PC-3 (cell line): Measurements from ENCODE around the gene SLC8A1. TPM values are rescaled to one million over a fixed set of nuclear protein-coding genes. Genes with fewer than 3 reads are reported as not detected.

ENCODE experiments used
- ATAC-seq: fragments of 200-7000 bp; cut with Tn5 transposase; 2 replicates; pipeline ENCODE4 v1.9.1; 2020; ENCODE audit warnings: mild to moderate bottlenecking, moderate library complexity
- BruUV-seq: library from RNA; stranded (reverse); fragments of 400-500 nt; replicated peaks from 2 replicates; lab custom pipeline; 2021; lab: Mats Ljungman, UMichigan
- CTCF ChIA-PET: fragments of 300-600 bp; sonication (Branson Sonifier 250); formaldehyde crosslinking; loops from one replicate; lab custom pipeline; 2022; ENCODE audit warnings: antibody characterized with exemption; lab: Charles Lee
- POLR2A ChIA-PET: fragments of 300-600 bp; sonication (Branson Sonifier 250); formaldehyde crosslinking; loops from one replicate; lab custom pipeline; 2022; ENCODE audit warnings: antibody characterized with exemption; ENCODE audit not compliant: unreplicated experiment; lab: Charles Lee
- DNase-seq: peaks from one replicate; pipeline ENCODE4 v3.0.0-alpha.2; 2015
- H2AFZ ChIP-seq: fragments of 300-600 bp; sonication (generic); 2 replicates; pipeline ENCODE4 v1.6.0; 2016; ENCODE audit warnings: antibody characterized with exemption, low read length
- H3F3A ChIP-seq: fragments of 300-600 bp; sonication (generic); one replicate; pipeline ENCODE4 v1.6.0; 2017; ENCODE audit warnings: antibody characterized with exemption, low read length, control low read depth, mild to moderate bottlenecking; ENCODE audit not compliant: unreplicated experiment
- H3K27ac ChIP-seq: fragments of 300-600 bp; sonication (generic); 2 replicates; pipeline ENCODE4 v1.5.1; 2016; ENCODE audit warnings: mild to moderate bottlenecking, low read length
- H3K27me3 ChIP-seq: fragments of 300-600 bp; sonication (generic); 2 replicates; pipeline ENCODE4 v1.6.1; 2016; ENCODE audit warnings: low read length, mixed read lengths
- H3K36me3 ChIP-seq: fragments of 300-600 bp; sonication (generic); 2 replicates; pipeline ENCODE4 v1.6.1; 2016; ENCODE audit warnings: low read depth, mixed run types, low read length, mixed read lengths
- H3K4me1 ChIP-seq: fragments of 300-600 bp; sonication (generic); 2 replicates; pipeline ENCODE4 v1.5.1; 2016; ENCODE audit warnings: low read length; ENCODE audit not compliant: insufficient read depth
- H3K4me2 ChIP-seq: fragments of 300-600 bp; sonication (generic); 2 replicates; pipeline ENCODE4 v1.6.0; 2016; ENCODE audit warnings: low read length
- H3K4me3 ChIP-seq: fragments of 300-600 bp; sonication (generic); 2 replicates; pipeline ENCODE4 v1.5.1; 2016; ENCODE audit warnings: mild to moderate bottlenecking, low read length, mixed read lengths
- H3K79me2 ChIP-seq: fragments of 300-600 bp; sonication (generic); 2 replicates; pipeline ENCODE4 v1.6.1; 2017; ENCODE audit warnings: low read length, mixed read lengths
- H3K9ac ChIP-seq: fragments of 300-600 bp; sonication (generic); 2 replicates; pipeline ENCODE4 v1.6.0; 2016; ENCODE audit warnings: mild to moderate bottlenecking, low read length
- H3K9me2 ChIP-seq: fragments of 300-600 bp; sonication (generic); replicated peaks from 2 replicates; pipeline ENCODE4 v1.6.1; 2016; ENCODE audit warnings: mixed run types, low read length, mixed read lengths
- H3K9me3 ChIP-seq: fragments of 300-600 bp; sonication (generic); 2 replicates; pipeline ENCODE4 v1.6.1; 2016; ENCODE audit warnings: low read length, mixed read lengths
- H4K20me1 ChIP-seq: fragments of 300-600 bp; sonication (generic); 2 replicates; pipeline ENCODE4 v1.6.1; 2016; ENCODE audit warnings: low read length, mixed read lengths
- CTCF ChIP-seq: fragments of 300-600 bp; sonication (generic); conservative IDR thresholded peaks from 2 replicates; pipeline ENCODE4 v1.5.1; 2017; ENCODE audit warnings: antibody characterized with exemption, low read depth, mild to moderate bottlenecking, low read length
- EZH2 ChIP-seq: fragments of 300-600 bp; sonication (generic); IDR thresholded peaks from one replicate; pipeline ENCODE4 v1.6.1; 2017; ENCODE audit warnings: antibody characterized with exemption, mild to moderate bottlenecking, low read length; ENCODE audit not compliant: unreplicated experiment
- EZH2phosphoT487 ChIP-seq: fragments of 300-600 bp; sonication (generic); IDR thresholded peaks from 2 replicates; pipeline ENCODE4 v1.6.1; 2018; ENCODE audit warnings: mild to moderate bottlenecking, antibody characterized with exemption, low read length, borderline replicate concordance
- intact Hi-C: fragments of 100-400 bp; cut with micrococcal nuclease; formaldehyde crosslinking; loops from 2 replicates; pipeline ENCODE4 v1.9.0; 2023
- total RNA-seq: library from RNA; depleted of rRNA; stranded (reverse); fragments of >200 nt; gene quantifications from 2 replicates; pipeline ENCODE4 v1.2.3, GENCODE V29; 2014

Gene SLC8A1
- total RNA-seq, 1 experiment from 2014 or later: 1.3 TPM

- H4K20me1 ChIP-seq: no peaks in the 10 kb centered on the region
- BruUV-seq: no TSS peak
- no peak overlapping the region for H2AFZ ChIP-seq
- H3K9me3 ChIP-seq: no peaks in the 10 kb centered on the region
- H3F3A ChIP-seq: no peaks in the 10 kb centered on the region
- H3K27me3 ChIP-seq: no peaks in the 10 kb centered on the region
- intact Hi-C loops: no loop called here
- H3K4me1 ChIP-seq: peaks cover 36% of the 10 kb centered on the region
- ChIA-PET CTCF (no interaction called here), POLR2A (interaction anchor here (0.5 kb wide), 1 partner anchor 1287 kb away, joined by 7 read pairs; no protein-coding TSS in a partner anchor)
- H3K27ac ChIP-seq: no peak overlapping the region
- H3K79me2 ChIP-seq: no peaks in the 10 kb centered on the region
- H3K4me2 ChIP-seq: no peak overlapping the region
- no peak overlapping the region for H3K9ac ChIP-seq
- H3K4me3 ChIP-seq: no peak overlapping the region
- no peaks in the 10 kb centered on the region for H3K9me2 ChIP-seq
- TF ChIP-seq EZH2phosphoT487 (no peak), EZH2 (no peak), CTCF (no peak)
- no peaks in the 10 kb centered on the region for H3K36me3 ChIP-seq
- DNase-seq: no peak
- no peak for ATAC-seq
Measured at GRCh38 chr2:40397765-40398164, 54.1 kb downstream of the SLC8A1 start.

- Histone ChIP-seq H3K27ac (no peak overlapping the region), H3K9ac (no peak overlapping the region), H3K79me2 (no peaks in the 10 kb centered on the region), H3K9me2 (no peaks in the 10 kb centered on the region), H3K9me3 (no peaks in the 10 kb centered on the region), H4K20me1 (no peaks in the 10 kb centered on the region), H3K27me3 (no peaks in the 10 kb centered on the region), H3K4me3 (no peak overlapping the region), H3K36me3 (no peaks in the 10 kb centered on the region), H3K4me2 (no peak overlapping the region), H3F3A (no peaks in the 10 kb centered on the region), H3K4me1 (peaks cover 22% of the 10 kb centered on the region), H2AFZ (no peak overlapping the region)
- ATAC-seq (no peak), DNase-seq (no peak)
- no TSS peak for BruUV-seq
- ChIA-PET POLR2A (no interaction called here), CTCF (no interaction called here)
- TF ChIP-seq CTCF: no peak
- TF ChIP-seq EZH2: no peak
- no peak for TF ChIP-seq EZH2phosphoT487
- intact Hi-C loops: no loop called here
Measured at GRCh38 chr2:40396124-40396523, 55.8 kb downstream of the SLC8A1 start.

GRCh38 chr2:40395169-40396073 is 56.5 kb downstream of the SLC8A1 start:
- DNase-seq: peak; percentile 57
- no peaks in the 10 kb centered on the region for H3K9me3 ChIP-seq
- no peak overlapping the region; the same call in 1 of the 2 replicates for H3K4me3 ChIP-seq
- TF ChIP-seq CTCF (no peak), EZH2 (no peak)
- H3K9ac ChIP-seq: no peak overlapping the region
- H3K27ac ChIP-seq: no peak overlapping the region
- peak overlapping the region; percentile 53 for H3K4me2 ChIP-seq
- POLR2A ChIA-PET: no interaction called here
- no peaks in the 10 kb centered on the region for H4K20me1 ChIP-seq
- H3K79me2 ChIP-seq: no peaks in the 10 kb centered on the region
- ATAC-seq: peak; percentile 50
- BruUV-seq: no TSS peak
- H3K9me2 ChIP-seq: no peaks in the 10 kb centered on the region
- CTCF ChIA-PET: no interaction called here
- H3K27me3 ChIP-seq: no peaks in the 10 kb centered on the region
- no peaks in the 10 kb centered on the region for H3F3A ChIP-seq
- peaks cover 15% of the 10 kb centered on the region for H3K4me1 ChIP-seq
- H3K36me3 ChIP-seq: no peaks in the 10 kb centered on the region
- H2AFZ ChIP-seq: peak overlapping the region; percentile 63
- intact Hi-C loops: no loop called here
